ENCODE data around the gene FAM222A. TPM values are rescaled to one million over a fixed set of nuclear protein-coding genes. Genes with fewer than 3 reads are reported as not detected.

FAM222A gene
- total RNA-seq, 1 donor: 0.36 TPM

GRCh38 chr12:109708939-109709338 lies 4.7 kb upstream of the FAM222A start:
- no peaks in the 10 kb centered on the region for H3K79me2 ChIP-seq (ENCODE audit: insufficient read depth, low read length)
- TF ChIP-seq CTCF (IDR thresholded peaks at IDR 0.05; ENCODE audit: extremely low read depth, low read depth, low read length): no peak

GRCh38 chr12:109709401-109709991 lies 4.1 kb upstream of the FAM222A start:
- no peak for TF ChIP-seq CTCF (IDR thresholded peaks at IDR 0.05; ENCODE audit: extremely low read depth, low read depth, low read length)
- Histone ChIP-seq H3K4me3 (ENCODE audit: insufficient read depth, low read length) (no peak overlapping the region), H3K9me3 (ENCODE audit: low read depth, low read length) (no peaks in the 10 kb centered on the region), H3K27ac (ENCODE audit: low read depth, low read length) (no peak overlapping the region), H4K20me1 (ENCODE audit: insufficient read depth, low read length) (no peaks in the 10 kb centered on the region), H3K27me3 (ENCODE audit: insufficient read depth, low read length) (peaks cover 11% of the 10 kb centered on the region), H3K36me3 (ENCODE audit: insufficient read depth, low read length) (no peaks in the 10 kb centered on the region), H3K4me2 (ENCODE audit: insufficient read depth, low read length) (no peak overlapping the region), H2AFZ (ENCODE audit: low read length) (no peak overlapping the region), H3K4me1 (ENCODE audit: insufficient read depth, low read length) (no peaks in the 10 kb centered on the region), H3K79me2 (ENCODE audit: insufficient read depth, low read length) (no peaks in the 10 kb centered on the region)
- peak; percentile 82 for DNase-seq (ENCODE audit: insufficient read length, low spot score, missing footprints)

More at GRCh38 chr12:109708939-109709338, 4.7 kb upstream of the FAM222A start:
- Histone ChIP-seq H3K9me3 (ENCODE audit: low read depth, low read length) (no peaks in the 10 kb centered on the region), H4K20me1 (ENCODE audit: insufficient read depth, low read length) (no peaks in the 10 kb centered on the region), H3K4me1 (ENCODE audit: insufficient read depth, low read length) (no peaks in the 10 kb centered on the region), H3K27ac (ENCODE audit: low read depth, low read length) (no peak overlapping the region), H3K27me3 (ENCODE audit: insufficient read depth, low read length) (peaks cover 10% of the 10 kb centered on the region), H2AFZ (ENCODE audit: low read length) (no peak overlapping the region), H3K36me3 (ENCODE audit: insufficient read depth, low read length) (no peaks in the 10 kb centered on the region), H3K4me3 (ENCODE audit: insufficient read depth, low read length) (no peak overlapping the region), H3K4me2 (ENCODE audit: insufficient read depth, low read length) (no peak overlapping the region)
- no peak for DNase-seq (ENCODE audit: insufficient read length, low spot score, missing footprints)

- H3K79me2 ChIP-seq (ENCODE audit: insufficient read depth, low read length): no peaks in the 10 kb centered on the region
- no peak overlapping the region for H3K4me2 ChIP-seq (ENCODE audit: insufficient read depth, low read length)
- no peak for DNase-seq (ENCODE audit: insufficient read length, low spot score, missing footprints)
- H2AFZ ChIP-seq (ENCODE audit: low read length): no peak overlapping the region
- no peaks in the 10 kb centered on the region for H3K36me3 ChIP-seq (ENCODE audit: insufficient read depth, low read length)
- no peak for TF ChIP-seq CTCF (IDR thresholded peaks at IDR 0.05; ENCODE audit: extremely low read depth, low read depth, low read length)
- no peaks in the 10 kb centered on the region for H3K9me3 ChIP-seq (ENCODE audit: low read depth, low read length)
- H3K27me3 ChIP-seq (ENCODE audit: insufficient read depth, low read length): peaks cover 19% of the 10 kb centered on the region
- H3K27ac ChIP-seq (ENCODE audit: low read depth, low read length): no peak overlapping the region
- H4K20me1 ChIP-seq (ENCODE audit: insufficient read depth, low read length): no peaks in the 10 kb centered on the region
- no peak overlapping the region for H3K4me3 ChIP-seq (ENCODE audit: insufficient read depth, low read length)
- no peaks in the 10 kb centered on the region for H3K4me1 ChIP-seq (ENCODE audit: insufficient read depth, low read length)
These were observed 3.3 kb upstream of the FAM222A start for GRCh38 chr12:109710205-109710746.

GRCh38 chr12:109710747-109711595 lies 2.7 kb upstream of the FAM222A start:
- Histone ChIP-seq H3K27ac (ENCODE audit: low read depth, low read length) (no peak overlapping the region), H2AFZ (ENCODE audit: low read length) (no peak overlapping the region), H3K4me2 (ENCODE audit: insufficient read depth, low read length) (no peak overlapping the region), H3K4me3 (ENCODE audit: insufficient read depth, low read length) (no peak overlapping the region), H3K9me3 (ENCODE audit: low read depth, low read length) (no peaks in the 10 kb centered on the region), H3K36me3 (ENCODE audit: insufficient read depth, low read length) (no peaks in the 10 kb centered on the region), H3K79me2 (ENCODE audit: insufficient read depth, low read length) (no peaks in the 10 kb centered on the region), H3K4me1 (ENCODE audit: insufficient read depth, low read length) (no peaks in the 10 kb centered on the region), H3K27me3 (ENCODE audit: insufficient read depth, low read length) (peaks cover 24% of the 10 kb centered on the region), H4K20me1 (ENCODE audit: insufficient read depth, low read length) (no peaks in the 10 kb centered on the region)
- TF ChIP-seq CTCF (IDR thresholded peaks at IDR 0.05; ENCODE audit: extremely low read depth, low read depth, low read length): no peak
- DNase-seq (ENCODE audit: insufficient read length, low spot score, missing footprints): peak; percentile 97

Measured in osteoblast (primary cell).